Stimulated activated CD8-positive, alpha-beta memory T cell treated with anti-CD3 and anti-CD28 coated beads, Interleukin-12 subunit alpha, Interleukin-12 subunit beta, amount 100 ng/mL, for 24 hours (primary cell): ENCODE measurements around the gene CCDC69.

Experiments used
- DNase-seq: peaks from one replicate; pipeline ENCODE4 v3.0.0-alpha.2; 2020; ENCODE audit errors: extremely low read depth

CCDC69 gene

DNA sequence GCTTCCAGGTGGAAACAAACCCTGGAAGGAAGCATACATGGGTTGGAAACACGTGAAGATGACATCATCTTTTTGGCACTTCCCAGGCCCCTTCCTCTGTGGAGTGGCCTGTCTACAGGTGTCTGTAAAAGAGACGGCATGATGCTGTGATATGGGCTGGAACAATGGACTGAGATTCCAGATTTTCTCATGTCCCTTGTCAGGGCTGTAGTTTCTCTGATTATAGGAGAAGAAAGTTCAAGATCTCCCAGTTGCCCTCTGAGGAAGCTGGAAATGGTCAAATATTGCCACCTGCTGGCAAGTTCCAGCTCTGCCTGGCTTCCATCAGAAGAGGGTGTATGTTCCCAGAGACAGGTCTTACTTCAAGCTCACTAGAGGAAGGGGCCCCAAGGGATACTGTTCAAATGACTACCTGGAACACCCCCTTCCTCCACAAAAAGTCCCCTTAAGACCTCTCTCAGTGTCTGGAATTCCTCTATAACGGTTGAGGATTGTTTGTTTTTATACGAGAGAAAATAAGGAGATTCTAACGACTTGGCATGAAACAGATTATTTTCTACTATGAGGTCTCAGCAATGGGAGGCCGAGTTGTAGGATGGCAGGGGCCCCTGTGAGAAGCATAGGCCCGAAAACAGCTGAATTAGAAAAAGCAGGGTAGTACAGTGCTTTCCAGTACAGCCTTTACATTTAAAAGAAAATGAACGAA lies 59.1 kb downstream of the CCDC69 start:
- no peak for DNase-seq

GRCh38 chr5:151162776-151163175 lies 61.1 kb downstream of the CCDC69 start:
- no peak for DNase-seq

DNA sequence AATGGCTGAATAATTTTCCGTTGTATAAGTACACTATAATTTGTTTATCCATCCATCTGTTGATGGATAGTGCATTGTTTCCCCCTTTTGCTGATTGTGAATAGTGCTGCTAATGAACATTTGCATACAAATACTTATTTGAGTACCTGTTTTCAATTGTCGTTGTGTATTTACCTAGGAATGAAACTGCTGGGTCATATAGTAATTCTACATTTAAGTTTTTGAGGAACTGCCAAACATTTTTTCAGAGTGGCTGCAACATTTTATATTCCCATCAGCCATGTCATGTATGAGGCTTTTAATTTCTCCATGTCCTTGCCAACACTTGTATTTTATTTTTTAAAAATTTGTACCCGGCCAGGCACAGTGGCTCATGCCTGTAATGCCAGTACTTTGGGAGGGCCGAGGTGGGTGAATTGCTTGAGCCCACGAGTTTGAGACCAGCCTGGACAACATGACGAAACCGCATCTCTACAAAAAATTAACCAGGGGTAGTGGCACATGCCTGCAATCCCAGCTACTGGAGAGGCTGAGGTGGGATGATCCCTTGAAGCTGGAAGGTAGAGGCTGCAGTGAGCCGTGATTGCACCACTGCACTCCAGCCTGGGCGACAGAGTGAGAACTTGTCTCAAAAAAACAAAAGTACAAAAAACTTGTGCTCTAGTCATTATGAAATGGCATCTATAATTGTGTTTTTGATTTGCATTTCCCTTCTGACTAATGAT lies 64.1 kb downstream of the CCDC69 start:
- no peak for DNase-seq

- no peak for DNase-seq
These were observed 65.6 kb downstream of the CCDC69 start for GRCh38 chr5:151158287-151158661.

DNA sequence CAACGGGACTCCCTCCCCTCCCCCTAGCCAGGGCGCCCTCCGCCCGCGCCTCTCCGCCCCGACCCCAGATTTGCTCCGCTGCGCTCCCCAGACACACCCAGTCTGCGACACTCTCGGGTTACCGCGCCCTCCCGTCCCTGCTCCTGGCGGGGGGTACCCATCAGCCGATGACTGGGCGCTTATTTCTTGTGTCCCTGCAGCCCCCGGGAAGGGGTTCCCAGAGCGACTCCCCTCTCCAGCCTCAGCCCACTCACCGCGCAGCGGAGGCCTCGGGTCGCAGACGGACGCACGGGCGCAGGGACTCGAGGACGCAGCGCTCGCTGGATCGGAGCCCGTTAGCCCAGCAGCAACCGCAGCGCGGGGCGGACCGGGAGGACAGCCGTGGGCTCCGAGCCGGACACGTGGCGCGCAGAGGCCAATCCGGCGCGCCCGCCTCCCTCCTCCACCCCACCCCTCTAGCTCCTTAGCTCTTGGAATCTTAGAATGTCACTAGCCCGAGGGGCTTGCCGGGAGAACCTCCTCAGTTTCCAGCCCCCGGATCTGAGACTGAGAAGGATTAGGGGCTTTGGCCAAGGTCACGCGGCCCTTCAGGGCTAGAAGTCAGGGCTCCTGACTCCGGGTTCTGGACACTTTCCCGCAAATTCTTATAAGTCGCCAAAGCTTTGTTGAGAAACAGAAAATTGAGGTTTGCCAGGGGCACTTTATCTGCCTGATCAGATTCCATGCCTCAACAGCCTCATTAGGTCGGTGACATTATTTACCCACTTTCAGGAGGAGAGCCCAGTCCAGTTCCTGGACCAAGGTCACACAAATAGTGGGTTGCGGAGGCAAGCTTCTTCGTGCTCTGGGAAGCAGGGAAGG lies 66.2 kb downstream of the CCDC69 start, which contains the start of gene ANXA6:
TSS of gene ANXA6 (minus strand) at position 354 of the 861 bp plus-strand sequence. CDS start 9,878 bp downstream, outside the sequence.
- no peak for DNase-seq

GRCh38 chr5:151156507-151157420 lies 67.1 kb downstream of the CCDC69 start:
- DNase-seq = no peak

- DNase-seq = no peak
These were observed 68.0 kb downstream of the CCDC69 start for GRCh38 chr5:151155775-151156506.

- no peak for DNase-seq
These were observed 68.7 kb downstream of the CCDC69 start for GRCh38 chr5:151154931-151155774.

DNA sequence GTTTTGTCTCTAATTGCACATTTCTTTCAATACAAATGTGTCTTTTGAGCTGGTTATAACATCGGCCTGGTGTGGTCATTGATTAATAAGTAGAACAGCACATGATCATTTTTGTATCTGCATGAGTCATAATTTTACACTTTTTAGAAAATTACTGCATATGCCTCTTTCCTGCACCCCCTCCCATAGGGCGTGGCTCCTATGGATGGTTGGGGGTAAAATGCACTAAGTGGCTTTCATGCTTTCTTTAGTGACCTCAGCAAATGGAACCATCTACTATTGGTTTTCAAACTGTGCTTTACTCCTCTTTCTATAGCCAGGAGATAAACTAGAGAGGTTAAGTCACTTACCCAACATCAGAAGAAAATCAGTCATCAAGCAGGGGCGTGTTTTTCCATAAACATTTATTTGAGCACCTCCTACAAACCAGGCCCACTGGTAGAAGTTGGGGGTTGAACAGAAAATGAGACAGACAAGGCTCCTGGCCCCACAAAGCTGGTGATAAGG lies 70.1 kb downstream of the CCDC69 start:
- no peak for DNase-seq

GRCh38 chr5:151153300-151153699 lies 70.6 kb downstream of the CCDC69 start:
- DNase-seq = no peak

- DNase-seq = no peak
These were observed 72.1 kb downstream of the CCDC69 start for GRCh38 chr5:151151793-151152192.

GRCh38 chr5:151151263-151151660 lies 72.6 kb downstream of the CCDC69 start:
- no peak for DNase-seq

GRCh38 chr5:151150471-151151262 lies 73.2 kb downstream of the CCDC69 start:
- DNase-seq = no peak

DNA sequence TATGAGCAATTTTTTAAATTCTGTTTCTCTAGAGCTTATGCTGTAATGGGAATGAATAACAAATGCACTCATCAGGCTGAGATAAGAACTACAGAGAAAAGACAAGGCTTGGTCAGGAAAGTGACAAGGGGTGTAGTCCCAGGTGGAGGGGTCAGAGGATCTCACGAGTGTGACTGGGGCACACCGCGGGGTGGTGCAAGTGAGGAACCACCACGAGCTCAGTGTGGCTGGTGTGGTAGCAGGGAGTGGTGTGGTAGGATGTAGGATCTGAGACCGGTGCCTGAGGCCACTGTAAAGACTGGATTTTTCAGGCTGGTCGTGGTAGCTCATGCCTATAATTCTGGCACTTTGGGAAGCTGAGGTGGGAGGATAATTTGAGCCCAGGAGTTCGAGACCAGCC lies 75.3 kb downstream of the CCDC69 start:
- DNase-seq = no peak

DNA sequence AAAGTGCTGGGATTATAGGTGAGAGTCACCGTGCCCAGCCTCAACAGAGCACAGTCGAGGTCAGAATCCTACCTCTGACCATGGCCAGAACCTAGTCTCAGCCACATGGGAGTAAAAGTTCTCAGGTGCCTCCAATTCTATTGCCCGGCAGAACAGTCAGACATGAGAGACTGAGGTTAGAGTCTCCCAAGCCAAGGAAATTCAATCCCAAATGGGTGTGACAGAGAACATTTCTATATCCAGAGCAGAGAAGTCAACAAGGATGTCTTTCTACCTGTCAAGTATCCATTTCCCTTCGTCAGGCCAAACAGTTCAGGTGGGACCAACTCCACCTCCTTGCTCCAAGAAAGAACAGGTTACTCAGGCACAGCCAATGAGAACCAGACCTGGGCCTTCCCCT lies 76.9 kb downstream of the CCDC69 start:
- no peak for DNase-seq

GRCh38 chr5:151146061-151146460 lies 77.8 kb downstream of the CCDC69 start:
- no peak for DNase-seq

GRCh38 chr5:151144922-151145321 lies 79.0 kb downstream of the CCDC69 start:
- DNase-seq = no peak

- DNase-seq = no peak
These were observed 79.6 kb downstream of the CCDC69 start for GRCh38 chr5:151144275-151144674.

- DNase-seq = no peak
These were observed 80.2 kb downstream of the CCDC69 start for GRCh38 chr5:151143645-151144044.
